ENCODE measurements around the gene EPS8L1. TPM values are rescaled to one million over a fixed set of nuclear protein-coding genes. Genes with fewer than 3 reads are reported as not detected.

The EPS8L1 gene
- total RNA-seq, 1 donor from 2014 or later: 22.4 TPM

DNA sequence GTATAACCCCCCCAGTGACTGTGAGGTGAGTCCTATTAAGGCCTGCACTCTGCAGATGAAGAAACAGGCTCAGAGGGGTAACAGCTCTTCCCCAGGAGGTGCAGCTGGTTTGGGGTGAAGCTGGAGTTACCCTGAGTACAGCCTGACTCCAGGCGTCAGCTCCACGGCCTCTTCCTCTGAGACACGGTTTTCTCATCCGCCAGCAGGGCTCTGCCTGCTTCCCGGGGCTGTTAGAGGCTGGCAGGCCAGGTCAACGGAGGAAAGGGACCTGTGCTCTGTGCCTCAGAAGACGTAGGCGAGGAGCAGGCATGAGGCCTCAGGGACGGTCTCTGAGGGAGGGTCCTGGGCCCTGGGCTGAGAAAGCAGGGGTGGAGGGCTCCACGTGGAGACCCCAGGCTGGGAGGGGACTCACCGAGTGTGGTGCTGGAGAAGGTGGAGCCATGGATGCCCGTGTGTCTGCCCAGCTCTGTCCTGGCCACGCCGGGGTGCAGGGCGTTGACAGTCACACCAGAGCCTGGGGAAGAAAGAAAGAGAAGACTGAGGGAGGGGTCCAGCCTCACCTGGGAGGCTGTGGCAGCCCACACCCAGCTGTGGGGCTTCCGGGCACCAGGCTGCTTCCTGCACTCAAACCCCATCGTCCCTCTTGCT, 28.6 kb upstream of the EPS8L1 start:
- H3K4me1 Mint-ChIP-seq: no peaks in the 10 kb centered on the region
- DNase-seq (ENCODE audit: low read depth, low spot score): no peak
- H3K27me3 Mint-ChIP-seq (ENCODE audit: low read depth): no peaks in the 10 kb centered on the region
- TF ChIP-seq, protein P1, sequence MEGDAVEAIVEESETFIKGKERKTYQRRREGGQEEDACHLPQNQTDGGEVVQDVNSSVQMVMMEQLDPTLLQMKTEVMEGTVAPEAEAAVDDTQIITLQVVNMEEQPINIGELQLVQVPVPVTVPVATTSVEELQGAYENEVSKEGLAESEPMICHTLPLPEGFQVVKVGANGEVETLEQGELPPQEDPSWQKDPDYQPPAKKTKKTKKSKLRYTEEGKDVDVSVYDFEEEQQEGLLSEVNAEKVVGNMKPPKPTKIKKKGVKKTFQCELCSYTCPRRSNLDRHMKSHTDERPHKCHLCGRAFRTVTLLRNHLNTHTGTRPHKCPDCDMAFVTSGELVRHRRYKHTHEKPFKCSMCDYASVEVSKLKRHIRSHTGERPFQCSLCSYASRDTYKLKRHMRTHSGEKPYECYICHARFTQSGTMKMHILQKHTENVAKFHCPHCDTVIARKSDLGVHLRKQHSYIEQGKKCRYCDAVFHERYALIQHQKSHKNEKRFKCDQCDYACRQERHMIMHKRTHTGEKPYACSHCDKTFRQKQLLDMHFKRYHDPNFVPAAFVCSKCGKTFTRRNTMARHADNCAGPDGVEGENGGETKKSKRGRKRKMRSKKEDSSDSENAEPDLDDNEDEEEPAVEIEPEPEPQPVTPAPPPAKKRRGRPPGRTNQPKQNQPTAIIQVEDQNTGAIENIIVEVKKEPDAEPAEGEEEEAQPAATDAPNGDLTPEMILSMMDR (conservative IDR thresholded peaks at IDR 0.05): no peak
- H3K9me3 Mint-ChIP-seq: no peaks in the 10 kb centered on the region
- H3K4me3 Mint-ChIP-seq: no peak overlapping the region
- peaks cover 2% of the 10 kb centered on the region for H3K36me3 Mint-ChIP-seq (ENCODE audit: low read depth)
- no peak overlapping the region for H3K27ac Mint-ChIP-seq (ENCODE audit: unreplicated experiment)

DNA sequence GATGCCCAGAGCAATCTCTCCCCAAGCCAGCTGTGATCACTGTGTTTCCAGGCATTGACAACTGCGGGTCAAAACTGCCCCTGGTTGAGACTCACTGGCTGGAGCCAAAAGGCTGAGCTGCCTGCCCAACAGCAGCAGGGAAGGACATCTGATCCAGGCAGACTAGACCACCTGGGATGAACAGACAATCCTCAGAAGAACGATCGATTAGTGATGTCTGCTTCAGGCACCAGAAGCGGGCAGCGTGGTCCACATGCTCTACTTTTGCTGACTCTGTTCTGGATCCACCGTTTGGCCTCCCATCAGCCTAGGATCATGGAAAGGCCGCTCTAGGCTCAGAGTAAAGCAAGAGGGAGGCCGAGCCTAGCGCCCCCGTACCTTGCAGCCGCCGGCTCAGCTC, 27.7 kb upstream of the EPS8L1 start:
- Mint-ChIP-seq H3K4me1 (no peaks in the 10 kb centered on the region), H3K9me3 (no peaks in the 10 kb centered on the region), H3K27me3 (ENCODE audit: low read depth) (no peaks in the 10 kb centered on the region), H3K27ac (ENCODE audit: unreplicated experiment) (no peak overlapping the region), H3K36me3 (ENCODE audit: low read depth) (peaks cover 2% of the 10 kb centered on the region), H3K4me3 (no peak overlapping the region)
- TF ChIP-seq, protein P1 (conservative IDR thresholded peaks at IDR 0.05): no peak
- DNase-seq (ENCODE audit: low read depth, low spot score): no peak

DNA sequence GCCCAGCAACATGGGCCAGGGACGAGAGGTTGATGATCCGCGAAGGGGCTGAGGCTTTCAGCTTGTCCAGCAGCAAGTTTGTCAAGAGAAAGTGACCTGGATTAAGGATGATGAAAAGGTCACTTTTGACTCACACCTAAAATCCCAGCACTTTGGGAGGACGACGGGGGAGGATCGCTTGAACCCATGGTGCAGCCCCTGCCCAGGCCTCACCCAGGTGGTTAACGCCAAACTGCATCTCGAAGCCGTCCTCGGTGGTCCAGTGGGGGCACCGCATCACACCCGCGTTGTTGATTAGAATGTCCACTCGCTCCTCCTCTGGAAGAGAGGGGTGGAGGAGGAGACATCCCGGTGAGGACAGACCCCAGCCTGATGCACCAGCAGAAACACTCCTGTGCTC, 27.2 kb upstream of the EPS8L1 start:
- Mint-ChIP-seq H3K27ac (ENCODE audit: unreplicated experiment) (no peak overlapping the region), H3K9me3 (no peaks in the 10 kb centered on the region), H3K4me1 (no peaks in the 10 kb centered on the region), H3K4me3 (no peak overlapping the region), H3K36me3 (ENCODE audit: low read depth) (peaks cover 2% of the 10 kb centered on the region), H3K27me3 (ENCODE audit: low read depth) (no peaks in the 10 kb centered on the region)
- TF ChIP-seq, protein P1 (conservative IDR thresholded peaks at IDR 0.05): no peak
- no peak for DNase-seq (ENCODE audit: low read depth, low spot score)

DNA sequence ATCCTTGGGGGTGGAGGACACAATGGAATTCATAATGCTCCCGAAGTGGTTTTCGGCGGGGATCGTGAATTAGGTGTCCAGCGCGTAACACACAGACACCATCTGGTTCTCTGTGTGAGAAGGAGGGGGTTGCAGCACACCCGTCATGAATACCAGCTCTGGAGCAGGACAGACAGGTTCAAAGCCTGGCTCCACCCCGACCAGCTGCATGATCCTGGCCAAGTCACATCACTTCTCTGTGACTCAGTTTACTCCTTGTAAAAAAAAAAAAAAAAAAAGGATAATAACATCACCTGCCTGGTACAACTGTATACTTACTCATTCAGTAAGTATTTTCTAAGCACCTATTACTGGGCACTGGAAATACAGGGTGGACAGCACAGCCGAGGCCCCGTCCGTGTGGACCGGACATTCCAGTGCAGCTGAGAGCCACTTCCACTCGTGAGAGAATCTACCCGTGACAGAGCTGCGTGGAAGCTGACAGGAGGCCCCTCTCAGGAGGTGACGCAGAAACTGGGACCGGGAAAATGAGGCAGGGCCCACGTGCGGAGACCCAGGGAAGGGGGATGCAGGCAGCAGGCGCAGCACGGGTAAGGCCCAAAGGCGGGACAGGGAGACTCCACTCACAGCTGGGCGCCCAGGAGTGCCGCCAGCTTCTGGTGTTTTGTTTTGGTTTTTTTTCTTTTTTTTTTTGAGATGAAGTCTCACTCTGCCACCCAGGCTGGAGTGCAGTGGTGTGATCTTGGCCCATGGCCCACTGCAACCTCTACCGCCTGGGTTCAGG, 24.7 kb upstream of the EPS8L1 start:
- no peak for DNase-seq (ENCODE audit: low read depth, low spot score)
- Mint-ChIP-seq H3K9me3 (no peaks in the 10 kb centered on the region), H3K27ac (ENCODE audit: unreplicated experiment) (no peak overlapping the region), H3K27me3 (ENCODE audit: low read depth) (no peaks in the 10 kb centered on the region), H3K4me1 (no peaks in the 10 kb centered on the region), H3K36me3 (ENCODE audit: low read depth) (peaks cover 4% of the 10 kb centered on the region), H3K4me3 (no peak overlapping the region)
- TF ChIP-seq, protein P1 (conservative IDR thresholded peaks at IDR 0.05): no peak

DNA sequence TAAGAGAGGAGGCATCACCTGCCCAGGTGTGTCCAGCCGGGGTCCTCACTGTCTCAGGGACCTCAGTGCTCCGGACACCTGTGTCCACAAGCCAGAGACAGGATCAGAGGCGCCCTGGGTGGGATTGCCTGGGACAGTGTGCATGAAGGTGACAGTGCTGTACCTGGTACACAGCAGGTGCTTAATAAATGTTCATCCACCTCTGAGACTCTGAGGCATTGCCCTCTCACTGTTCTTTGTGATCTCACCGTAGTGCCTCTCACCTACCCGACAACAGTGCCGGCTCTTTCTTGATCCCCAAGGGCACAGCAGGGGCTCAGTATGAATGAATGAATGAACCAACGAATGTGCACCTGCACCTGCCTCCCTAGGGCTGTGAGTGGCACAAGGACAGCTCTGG, 21.9 kb upstream of the EPS8L1 start:
- Mint-ChIP-seq H3K27me3 (ENCODE audit: low read depth) (no peaks in the 10 kb centered on the region), H3K4me1 (no peaks in the 10 kb centered on the region), H3K9me3 (no peaks in the 10 kb centered on the region), H3K4me3 (no peak overlapping the region), H3K27ac (ENCODE audit: unreplicated experiment) (no peak overlapping the region), H3K36me3 (ENCODE audit: low read depth) (peaks cover 16% of the 10 kb centered on the region)
- TF ChIP-seq, protein P1 (conservative IDR thresholded peaks at IDR 0.05): no peak
- DNase-seq (ENCODE audit: low read depth, low spot score): no peak
